Left hindlimb (tissue), 1 donor: ENCODE results near the gene NEURL1.
"Not testable (repeated sequence)": the region's sequence is repeated elsewhere in the genome, so short reads cannot be mapped to it uniquely, and the experiment has no call there.

Experiments used
- DNase-seq: peaks from one replicate; pipeline ENCODE4 v3.0.0-alpha.2; 2018

The NEURL1 gene

GRCh38 chr10:103590060-103590459 lies 96.6 kb downstream of the NEURL1 start:
- DNase-seq = no peak

GRCh38 chr10:103590744-103591291 lies 97.3 kb downstream of the NEURL1 start:
- no peak for DNase-seq

- no peak for DNase-seq
These were observed 98.9 kb downstream of the NEURL1 start for GRCh38 chr10:103592186-103593021.

GRCh38 chr10:103593022-103593570 lies 99.6 kb downstream of the NEURL1 start:
- DNase-seq = no peak

DNA sequence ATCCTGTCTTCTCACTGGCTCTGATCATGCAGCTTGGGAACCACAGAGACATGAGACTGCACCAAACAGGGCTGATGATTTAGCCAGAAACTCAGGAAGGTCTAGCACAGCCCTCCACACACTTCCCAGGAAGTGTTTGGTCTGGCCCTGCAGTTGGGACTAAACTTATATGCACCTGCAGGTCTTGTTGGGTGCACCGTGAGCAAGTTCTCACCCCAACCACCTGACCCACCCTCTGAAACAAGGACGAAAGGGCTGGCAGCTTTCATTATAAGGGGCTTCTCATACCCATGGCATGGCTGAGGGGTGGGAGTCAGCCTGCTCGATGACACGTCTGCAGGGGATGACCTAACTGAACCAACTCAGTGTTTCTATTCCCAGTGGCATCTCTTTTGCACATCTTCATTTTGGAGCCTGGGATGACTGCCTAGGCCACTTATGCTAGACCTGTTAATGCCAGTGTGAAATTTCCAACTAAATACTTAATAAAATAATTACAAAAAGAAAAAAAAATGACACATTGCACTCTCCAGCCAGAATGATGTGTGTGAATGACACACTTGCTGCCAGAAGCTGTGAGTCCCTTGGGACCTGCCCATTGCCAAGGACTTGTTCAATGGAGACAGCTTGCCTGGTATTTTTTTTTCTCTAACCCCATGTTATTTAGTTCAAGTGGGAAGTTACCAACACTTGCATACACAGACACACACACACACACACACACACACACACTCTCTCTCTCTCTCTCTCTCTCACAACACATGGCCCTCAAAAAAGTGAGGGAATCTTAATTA lies 102.6 kb downstream of the NEURL1 start:
- DNase-seq = no peak

DNA sequence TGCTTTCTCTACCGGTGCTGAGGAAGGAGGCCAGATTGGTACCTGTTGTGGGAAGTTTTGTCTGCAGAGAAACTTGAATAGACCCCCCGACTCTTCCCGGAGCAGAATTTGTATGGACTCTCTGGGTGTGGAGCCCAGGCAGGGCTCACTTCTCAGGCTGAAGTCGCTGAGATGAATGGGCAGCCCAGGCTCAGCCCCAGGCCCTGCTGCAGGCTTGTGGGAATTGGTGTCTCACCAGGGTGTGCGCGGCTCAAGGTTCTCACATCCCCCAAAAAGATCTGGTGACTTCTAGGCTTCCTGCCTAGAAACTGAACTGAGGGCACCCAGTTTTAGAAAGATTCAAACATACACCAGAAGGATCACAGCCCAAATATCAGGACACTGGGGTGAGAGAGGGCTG lies 103.5 kb downstream of the NEURL1 start:
- no peak for DNase-seq

DNA sequence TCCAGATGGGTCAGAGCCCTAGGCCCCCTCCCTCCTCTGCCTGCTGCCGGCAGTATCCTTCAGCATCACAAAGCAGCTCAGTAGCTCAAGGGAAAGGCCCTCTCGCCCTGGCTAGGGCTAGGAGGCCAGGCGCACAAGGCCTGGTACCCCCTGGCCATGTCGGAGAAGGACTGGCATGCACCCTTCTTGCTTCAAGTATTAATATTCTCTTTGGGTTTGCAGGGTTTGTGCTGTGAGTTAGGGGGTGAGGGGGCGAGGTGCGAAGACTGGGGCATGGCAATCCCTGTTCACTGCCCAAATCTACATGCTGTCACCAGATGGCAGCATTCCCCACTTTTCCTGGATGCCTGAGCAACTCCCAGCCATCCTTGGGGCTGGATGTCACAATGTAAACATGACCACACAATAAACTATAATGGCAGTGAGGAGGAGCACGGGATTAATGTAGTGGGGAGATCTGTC lies 105.2 kb downstream of the NEURL1 start:
- peak; percentile 81 for DNase-seq

GRCh38 chr10:103599211-103599610 lies 105.7 kb downstream of the NEURL1 start:
- no peak for DNase-seq

DNA sequence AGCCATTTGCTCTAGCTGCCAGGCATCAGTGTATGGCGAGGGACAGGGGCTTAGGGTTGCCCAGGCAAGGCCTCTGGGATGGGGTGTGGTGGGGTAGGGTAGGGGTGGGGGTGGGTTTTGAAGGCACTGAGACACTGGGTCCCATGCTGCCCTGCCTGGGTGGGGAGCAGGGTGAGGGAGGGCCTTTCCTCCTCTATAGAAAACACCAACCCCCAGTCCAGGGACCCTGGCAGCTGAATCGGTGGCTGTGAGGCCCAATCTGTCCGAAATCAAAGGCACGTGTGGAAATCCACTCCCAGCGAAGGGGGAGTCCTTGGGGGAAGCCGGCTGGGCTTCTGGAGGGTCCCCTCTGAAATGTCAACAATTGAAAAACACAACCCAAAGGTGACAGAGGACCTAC lies 106.4 kb downstream of the NEURL1 start:
- no peak for DNase-seq

GRCh38 chr10:103600325-103600724 lies 106.8 kb downstream of the NEURL1 start:
- no peak for DNase-seq

DNA sequence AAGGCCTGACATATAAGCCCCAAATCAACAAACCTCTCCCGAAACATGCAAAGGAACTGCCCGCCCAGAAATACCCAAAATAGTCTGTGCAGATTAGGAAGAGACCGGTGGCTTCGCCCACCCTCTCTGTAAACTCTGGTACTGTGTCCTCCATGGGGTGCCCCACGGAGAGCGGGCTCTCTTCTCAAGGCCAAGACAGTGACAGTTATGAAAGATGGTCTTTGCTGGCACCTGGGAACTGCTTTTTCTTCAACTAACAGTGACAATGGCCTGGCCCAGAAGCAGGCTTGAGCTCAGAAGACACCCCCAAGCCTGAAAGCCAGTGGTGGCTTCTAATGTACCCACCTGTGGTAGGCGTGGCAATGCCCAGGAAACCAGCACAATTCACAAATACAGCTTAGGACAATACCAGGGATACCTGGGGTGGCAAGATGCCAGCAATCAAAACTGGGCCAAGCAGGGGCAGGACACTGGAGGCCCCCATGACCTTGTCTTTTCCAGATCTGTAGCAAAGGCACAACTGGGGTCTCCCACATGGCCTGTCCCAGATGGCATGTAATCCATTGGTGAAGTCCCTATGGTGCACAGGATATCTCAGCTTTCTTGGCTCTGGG lies 107.6 kb downstream of the NEURL1 start:
- DNase-seq = no peak

GRCh38 chr10:103602028-103602851 lies 108.7 kb downstream of the NEURL1 start:
- no peak for DNase-seq

GRCh38 chr10:103602852-103603155 lies 109.3 kb downstream of the NEURL1 start:
- no peak for DNase-seq

DNA sequence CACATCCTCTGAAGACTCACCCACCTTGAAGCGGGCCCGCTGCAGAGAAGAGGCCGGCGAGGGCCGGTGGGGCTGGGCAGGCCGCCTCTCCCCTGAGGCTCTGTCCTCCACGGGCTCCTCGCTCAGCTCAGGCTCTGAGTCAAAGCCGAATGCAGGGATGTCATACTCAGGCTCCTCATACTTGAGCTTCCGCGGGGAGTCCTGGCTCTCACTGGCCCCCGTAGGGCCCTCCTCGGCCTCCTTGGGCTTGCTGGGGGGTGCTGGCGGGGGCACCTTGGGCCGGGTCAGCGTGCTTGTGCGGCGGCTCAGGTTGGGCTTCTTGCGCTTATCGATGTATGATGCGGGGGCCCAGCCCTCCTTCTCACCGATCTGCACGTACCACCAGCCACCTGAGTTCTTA lies 109.9 kb downstream of the NEURL1 start:
- no peak for DNase-seq

- no peak for DNase-seq
These were observed 112.0 kb downstream of the NEURL1 start for GRCh38 chr10:103605359-103606096.

DNA sequence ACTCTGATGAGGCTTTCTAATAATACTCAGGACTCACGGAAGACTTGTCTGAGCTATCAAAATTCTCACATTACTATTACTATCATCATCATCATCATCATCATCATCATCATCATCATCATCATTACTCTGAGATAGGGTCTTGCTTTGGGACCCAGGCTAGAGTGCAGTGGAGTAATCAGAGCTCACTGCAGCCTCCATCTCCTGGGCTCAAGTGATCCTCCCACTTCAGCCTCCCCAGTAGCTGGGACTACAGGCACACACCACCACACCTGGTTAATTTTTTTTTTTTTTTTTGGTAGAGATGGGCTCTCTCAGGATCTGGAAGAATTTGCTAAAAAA lies 112.6 kb downstream of the NEURL1 start:
- DNase-seq = not testable (repeated sequence)

- DNase-seq = not testable (repeated sequence)
These were observed 113.5 kb downstream of the NEURL1 start for GRCh38 chr10:103607051-103607450.

- DNase-seq = not testable (repeated sequence)
These were observed 114.6 kb downstream of the NEURL1 start for GRCh38 chr10:103608056-103608455.

- DNase-seq = no peak
These were observed 116.0 kb downstream of the NEURL1 start for GRCh38 chr10:103609231-103610082.

- DNase-seq = no peak
These were observed 116.6 kb downstream of the NEURL1 start for GRCh38 chr10:103610083-103610472.
